GM10847 (cell line): ENCODE results near the gene NCBP3.

Experiments
- POLR2A ChIP-seq: IDR thresholded peaks from 2 replicates; pipeline ENCODE4 v1.6.1; 2011; ENCODE audit not compliant: insufficient read length; ENCODE audit errors: extremely low read depth

The NCBP3 gene

GRCh38 chr17:3766779-3767178 lies 79.3 kb downstream of the NCBP3 start:
- no peak for TF ChIP-seq POLR2A

- TF ChIP-seq POLR2A, result no peak
Measured at GRCh38 chr17:3765981-3766380, 80.1 kb downstream of the NCBP3 start.

GRCh38 chr17:3763777-3764170 lies 82.3 kb downstream of the NCBP3 start:
- TF ChIP-seq POLR2A, result no peak

- TF ChIP-seq POLR2A, result no peak
Measured at GRCh38 chr17:3762922-3763776, 82.9 kb downstream of the NCBP3 start.

GRCh38 chr17:3761918-3762380 lies 84.1 kb downstream of the NCBP3 start:
- TF ChIP-seq POLR2A, result no peak

GRCh38 chr17:3761036-3761917 lies 84.8 kb downstream of the NCBP3 start:
- no peak for TF ChIP-seq POLR2A

GRCh38 chr17:3759597-3760216 lies 86.3 kb downstream of the NCBP3 start:
- TF ChIP-seq POLR2A, result no peak

- no peak for TF ChIP-seq POLR2A
Measured at GRCh38 chr17:3755335-3756030, 90.6 kb downstream of the NCBP3 start.

- TF ChIP-seq POLR2A, result peak; percentile 15
Measured at GRCh38 chr17:3754458-3755334, 91.3 kb downstream of the NCBP3 start.

- no peak for TF ChIP-seq POLR2A
Measured at GRCh38 chr17:3754066-3754457, 92.0 kb downstream of the NCBP3 start.

- TF ChIP-seq POLR2A, result no peak
Measured at GRCh38 chr17:3753624-3754023, 92.4 kb downstream of the NCBP3 start.
